PFSK-1 (cell line): ENCODE data around the gene PRKCE.

Experiments used
- FOXP2 ChIP-seq: optimal IDR thresholded peaks from 2 replicates; pipeline ENCODE3; 2011; ENCODE audit warnings: borderline replicate concordance, control low read depth, inconsistent platforms; ENCODE audit not compliant: insufficient read depth; ENCODE audit errors: extremely low read length, extremely low read depth
- POLR2AphosphoS5 ChIP-seq: IDR thresholded peaks from 2 replicates; pipeline ENCODE4 v1.6.1; 2012; ENCODE audit warnings: low read depth, mild to moderate bottlenecking, control low read depth, low read length, moderate library complexity
- REST ChIP-seq, 2 experiments: IDR thresholded peaks; 2 replicates each; pipeline versions ENCODE4 v1.6.1 to v1.8.0; 2011 to 2012; ENCODE audit warnings: low read depth in 2 of 2, low read length in 2 of 2, control low read depth in 1 of 2, inconsistent platforms in 1 of 2, mild to moderate bottlenecking in 1 of 2, moderate library complexity in 1 of 2; ENCODE audit not compliant: insufficient read depth in 1 of 2
- SIN3A ChIP-seq: IDR thresholded peaks from 2 replicates; pipeline ENCODE4 v1.6.1; 2012; ENCODE audit warnings: mild to moderate bottlenecking, low read length, moderate library complexity, borderline replicate concordance; ENCODE audit not compliant: insufficient read depth
- TAF1 ChIP-seq: IDR thresholded peaks from 2 replicates; pipeline ENCODE4 v1.6.1; 2012; ENCODE audit warnings: low read length, control low read depth, borderline replicate concordance; ENCODE audit not compliant: insufficient read depth

The PRKCE gene

GRCh38 chr2:45670646-45671045 lies 19.2 kb downstream of the PRKCE start:
- no peak for TF ChIP-seq FOXP2
- TF ChIP-seq POLR2AphosphoS5: no peak
- TF ChIP-seq TAF1: no peak
- no peak for TF ChIP-seq REST (IDR thresholded peaks at IDR 0.05; ENCODE audit: insufficient read depth in 1 of 2, low read depth in 2 of 2, low read length in 2 of 2)
- TF ChIP-seq SIN3A: no peak

- TF ChIP-seq POLR2AphosphoS5: no peak
- TF ChIP-seq FOXP2: no peak
- no peak for TF ChIP-seq TAF1
These were observed 20.7 kb downstream of the PRKCE start for GRCh38 chr2:45672138-45672537.

DNA sequence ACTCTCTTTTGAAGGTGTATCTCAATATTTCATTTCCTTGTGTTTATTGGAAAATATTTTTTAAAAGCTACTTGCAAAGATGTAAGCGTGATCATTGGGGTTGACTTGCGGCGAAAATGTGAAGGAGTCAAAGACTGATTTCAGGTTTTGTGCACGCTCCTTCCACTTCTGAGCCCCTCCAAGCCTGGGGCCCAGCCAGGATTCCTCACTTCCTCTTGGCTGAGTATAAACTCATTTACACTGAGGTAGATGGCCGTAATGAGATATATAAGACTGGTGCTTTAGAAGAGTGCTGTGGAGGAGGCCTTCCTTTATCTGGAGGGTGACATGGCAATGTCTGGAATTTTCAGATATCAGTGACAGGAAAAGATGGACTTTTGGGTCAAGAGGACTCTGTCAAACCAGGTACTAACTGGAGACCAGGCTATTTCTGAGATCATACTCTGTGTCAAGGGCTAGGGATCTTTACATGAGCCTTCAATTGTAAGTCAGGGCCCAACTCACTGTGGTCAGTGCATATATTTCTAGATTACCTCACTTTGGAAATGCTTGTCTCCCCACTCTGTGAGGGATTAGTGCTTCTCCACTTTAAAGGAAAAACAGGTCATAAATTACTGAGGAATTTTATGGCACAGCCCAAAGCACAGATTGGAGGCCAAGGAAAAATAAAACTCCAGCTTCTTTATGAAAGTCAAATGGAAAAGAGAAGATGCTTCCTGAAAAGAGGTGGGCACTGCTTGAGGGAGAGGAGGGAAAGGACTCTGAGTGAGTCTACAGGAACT lies 22.8 kb downstream of the PRKCE start:
- TF ChIP-seq POLR2AphosphoS5: no peak
- no peak for TF ChIP-seq FOXP2
- no peak for TF ChIP-seq REST (IDR thresholded peaks at IDR 0.05; ENCODE audit: insufficient read depth in 1 of 2, low read depth in 2 of 2, low read length in 2 of 2)

GRCh38 chr2:45675263-45675812 lies 23.9 kb downstream of the PRKCE start:
- TF ChIP-seq POLR2AphosphoS5 (no peak), FOXP2 (no peak), REST (IDR thresholded peaks at IDR 0.05; ENCODE audit: insufficient read depth in 1 of 2, low read depth in 2 of 2, low read length in 2 of 2) (no peak), SIN3A (no peak), TAF1 (no peak)

GRCh38 chr2:45676088-45676487 lies 24.6 kb downstream of the PRKCE start:
- TF ChIP-seq POLR2AphosphoS5 (no peak), FOXP2 (no peak), SIN3A (no peak), REST (IDR thresholded peaks at IDR 0.05; ENCODE audit: insufficient read depth in 1 of 2, low read depth in 2 of 2, low read length in 2 of 2) (no peak), TAF1 (no peak)
